Astrocyte (in vitro differentiated cells and primary cell): ENCODE data around the gene CNN3. TPM values are rescaled to one million over a fixed set of nuclear protein-coding genes. Genes with fewer than 3 reads are reported as not detected.

Experiments
- DNase-seq: peaks from one replicate; pipeline ENCODE4 v3.0.0-alpha.2; 2010; ENCODE audit warnings: low read depth
- FAIRE-seq: peaks from 2 replicates; lab custom pipeline; 2011; peaks lifted over from hg19 to GRCh38; lab: Jason Lieb, UNC
- H2AFZ ChIP-seq: 2 replicates; pipeline ENCODE4 v1.6.0; 2012; ENCODE audit warnings: low read depth, low read length, inconsistent platforms
- H3K27ac ChIP-seq: 2 replicates; pipeline ENCODE4 v1.5.1; 2011; ENCODE audit warnings: low read depth, low read length, inconsistent platforms
- H3K27me3 ChIP-seq: 2 replicates; pipeline ENCODE4 v1.6.0; 2011; ENCODE audit warnings: low read length, inconsistent platforms; ENCODE audit not compliant: insufficient read depth
- H3K36me3 ChIP-seq: 2 replicates; pipeline ENCODE4 v1.5.1; 2011; ENCODE audit warnings: low read length, inconsistent platforms; ENCODE audit not compliant: insufficient read depth
- H3K4me1 ChIP-seq: 2 replicates; pipeline ENCODE4 v1.5.1; 2011; ENCODE audit warnings: low read length, inconsistent platforms; ENCODE audit not compliant: insufficient read depth
- H3K4me2 ChIP-seq: 2 replicates; pipeline ENCODE4 v1.6.0; 2012; ENCODE audit warnings: low read length, inconsistent platforms
- H3K4me3 ChIP-seq: 2 replicates; pipeline ENCODE4 v1.5.1; 2011; ENCODE audit warnings: low read depth, mild to moderate bottlenecking, low read length, inconsistent platforms; ENCODE audit not compliant: insufficient read depth
- H3K79me2 ChIP-seq: 2 replicates; pipeline ENCODE4 v1.6.0; 2012; ENCODE audit warnings: mild to moderate bottlenecking, low read length, inconsistent platforms; ENCODE audit not compliant: insufficient read depth
- H3K9ac ChIP-seq: 2 replicates; pipeline ENCODE4 v1.6.0; 2012; ENCODE audit warnings: mild to moderate bottlenecking, low read length, inconsistent platforms
- H3K9me3 ChIP-seq: 2 replicates; pipeline ENCODE4 v1.5.1; 2012; ENCODE audit warnings: low read depth, mild to moderate bottlenecking, low read length, inconsistent platforms; ENCODE audit not compliant: insufficient read depth
- H4K20me1 ChIP-seq: 2 replicates; pipeline ENCODE4 v1.6.0; 2012; ENCODE audit warnings: low read length, inconsistent platforms; ENCODE audit not compliant: insufficient read depth
- H3K27ac Mint-ChIP-seq: one replicate; pipeline ENCODE4 v1.8.0; 2021; ENCODE audit warnings: mild to moderate bottlenecking, mixed read lengths; ENCODE audit not compliant: unreplicated experiment
- H3K27me3 Mint-ChIP-seq: one replicate; pipeline ENCODE4 v1.8.0; 2021; ENCODE audit warnings: low read depth, mixed read lengths; ENCODE audit not compliant: unreplicated experiment
- H3K36me3 Mint-ChIP-seq: one replicate; pipeline ENCODE4 v1.8.0; 2021; ENCODE audit warnings: low read depth, mixed read lengths; ENCODE audit not compliant: unreplicated experiment
- H3K4me1 Mint-ChIP-seq: one replicate; pipeline ENCODE4 v1.8.0; 2021; ENCODE audit warnings: low read depth, mixed read lengths; ENCODE audit not compliant: unreplicated experiment
- H3K4me3 Mint-ChIP-seq: one replicate; pipeline ENCODE4 v1.8.0; 2021; ENCODE audit warnings: mild to moderate bottlenecking, moderate library complexity, mixed read lengths; ENCODE audit not compliant: unreplicated experiment
- H3K9me3 Mint-ChIP-seq: one replicate; pipeline ENCODE4 v1.8.0; 2021; ENCODE audit warnings: mild to moderate bottlenecking, mixed read lengths; ENCODE audit not compliant: unreplicated experiment
- EZH2 ChIP-seq: IDR thresholded peaks from 2 replicates; pipeline ENCODE4 v1.6.1; 2012; ENCODE audit warnings: mild to moderate bottlenecking, low read length, inconsistent platforms; ENCODE audit not compliant: insufficient read depth
- total RNA-seq: library from RNA; stranded (reverse); gene quantifications from 2 replicates; pipeline ENCODE4 v1.2.1, GENCODE V29; 2021
- TF ChIP-seq, protein P1 (sequence below): IDR thresholded peaks from 2 replicates; pipeline ENCODE4 v1.5.1; 2011; ENCODE audit warnings: low read depth, mild to moderate bottlenecking, inconsistent platforms, low read length, moderate library complexity; ENCODE audit not compliant: insufficient read depth

CNN3 gene
- total RNA-seq, 1 donor from 2014 or later, result 515 TPM

DNA sequence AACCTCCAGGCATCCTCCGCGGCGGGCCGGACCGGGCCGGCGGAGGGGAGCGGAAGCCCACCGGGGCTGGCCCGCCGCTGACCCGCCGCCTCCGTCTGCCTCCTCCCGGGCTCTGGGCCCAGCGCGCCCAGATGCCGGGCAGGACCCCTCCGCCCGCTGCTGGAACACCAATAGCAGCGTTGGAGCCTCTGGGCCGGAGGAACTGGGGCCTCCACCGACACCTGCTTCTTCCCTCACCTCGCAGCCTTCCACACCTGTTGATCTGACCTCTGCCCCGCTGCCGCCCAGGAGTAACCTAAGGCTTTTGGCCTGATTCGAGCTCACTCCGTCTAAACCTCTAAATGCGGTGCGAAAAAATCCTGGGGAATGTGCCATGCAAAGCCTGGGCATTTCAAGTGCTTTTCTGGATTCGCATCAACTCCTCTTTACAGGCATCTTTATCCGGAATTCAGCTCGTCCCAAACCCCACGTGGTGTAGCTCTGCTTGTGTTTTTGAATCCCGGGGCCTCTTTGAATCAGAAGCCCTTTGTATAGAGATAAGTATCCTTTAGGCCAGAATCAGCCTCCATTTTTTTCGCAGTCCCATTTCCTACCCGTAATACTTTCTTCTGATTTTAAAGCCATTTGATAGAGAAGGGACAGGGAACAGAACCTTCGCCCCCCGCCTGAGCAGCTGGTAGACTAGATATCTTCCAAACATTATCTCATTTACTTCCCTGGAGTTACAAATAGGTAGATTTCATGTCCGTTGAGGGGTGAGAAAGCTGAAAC is 680 bp upstream of the CNN3 start:
- Histone ChIP-seq H2AFZ (peak overlapping the region; percentile 65), H3K4me1 (peaks cover 35% of the 10 kb centered on the region), H3K4me2 (peak overlapping the region; percentile 97), H3K4me3 (peak overlapping the region; percentile 62), H3K36me3 (no peaks in the 10 kb centered on the region), H3K9ac (peak overlapping the region; percentile 89), H4K20me1 (peaks cover 36% of the 10 kb centered on the region), H3K9me3 (no peaks in the 10 kb centered on the region), H3K79me2 (peaks cover 75% of the 10 kb centered on the region), H3K27me3 (no peaks in the 10 kb centered on the region), H3K27ac (peak overlapping the region; percentile 85)
- TF ChIP-seq, protein P1, sequence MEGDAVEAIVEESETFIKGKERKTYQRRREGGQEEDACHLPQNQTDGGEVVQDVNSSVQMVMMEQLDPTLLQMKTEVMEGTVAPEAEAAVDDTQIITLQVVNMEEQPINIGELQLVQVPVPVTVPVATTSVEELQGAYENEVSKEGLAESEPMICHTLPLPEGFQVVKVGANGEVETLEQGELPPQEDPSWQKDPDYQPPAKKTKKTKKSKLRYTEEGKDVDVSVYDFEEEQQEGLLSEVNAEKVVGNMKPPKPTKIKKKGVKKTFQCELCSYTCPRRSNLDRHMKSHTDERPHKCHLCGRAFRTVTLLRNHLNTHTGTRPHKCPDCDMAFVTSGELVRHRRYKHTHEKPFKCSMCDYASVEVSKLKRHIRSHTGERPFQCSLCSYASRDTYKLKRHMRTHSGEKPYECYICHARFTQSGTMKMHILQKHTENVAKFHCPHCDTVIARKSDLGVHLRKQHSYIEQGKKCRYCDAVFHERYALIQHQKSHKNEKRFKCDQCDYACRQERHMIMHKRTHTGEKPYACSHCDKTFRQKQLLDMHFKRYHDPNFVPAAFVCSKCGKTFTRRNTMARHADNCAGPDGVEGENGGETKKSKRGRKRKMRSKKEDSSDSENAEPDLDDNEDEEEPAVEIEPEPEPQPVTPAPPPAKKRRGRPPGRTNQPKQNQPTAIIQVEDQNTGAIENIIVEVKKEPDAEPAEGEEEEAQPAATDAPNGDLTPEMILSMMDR, result no peak
- TF ChIP-seq EZH2, result no peak
- peaks cover 35% of the 10 kb centered on the region for H3K4me1 Mint-ChIP-seq
- peak overlapping the region; percentile 90 for H3K27ac Mint-ChIP-seq
- DNase-seq, result peak; percentile 58
- no peaks in the 10 kb centered on the region for H3K9me3 Mint-ChIP-seq
- H3K4me3 Mint-ChIP-seq, result peak overlapping the region; percentile 91
- FAIRE-seq, result no peak
- H3K36me3 Mint-ChIP-seq, result peaks cover 15% of the 10 kb centered on the region
- no peaks in the 10 kb centered on the region for H3K27me3 Mint-ChIP-seq

DNA sequence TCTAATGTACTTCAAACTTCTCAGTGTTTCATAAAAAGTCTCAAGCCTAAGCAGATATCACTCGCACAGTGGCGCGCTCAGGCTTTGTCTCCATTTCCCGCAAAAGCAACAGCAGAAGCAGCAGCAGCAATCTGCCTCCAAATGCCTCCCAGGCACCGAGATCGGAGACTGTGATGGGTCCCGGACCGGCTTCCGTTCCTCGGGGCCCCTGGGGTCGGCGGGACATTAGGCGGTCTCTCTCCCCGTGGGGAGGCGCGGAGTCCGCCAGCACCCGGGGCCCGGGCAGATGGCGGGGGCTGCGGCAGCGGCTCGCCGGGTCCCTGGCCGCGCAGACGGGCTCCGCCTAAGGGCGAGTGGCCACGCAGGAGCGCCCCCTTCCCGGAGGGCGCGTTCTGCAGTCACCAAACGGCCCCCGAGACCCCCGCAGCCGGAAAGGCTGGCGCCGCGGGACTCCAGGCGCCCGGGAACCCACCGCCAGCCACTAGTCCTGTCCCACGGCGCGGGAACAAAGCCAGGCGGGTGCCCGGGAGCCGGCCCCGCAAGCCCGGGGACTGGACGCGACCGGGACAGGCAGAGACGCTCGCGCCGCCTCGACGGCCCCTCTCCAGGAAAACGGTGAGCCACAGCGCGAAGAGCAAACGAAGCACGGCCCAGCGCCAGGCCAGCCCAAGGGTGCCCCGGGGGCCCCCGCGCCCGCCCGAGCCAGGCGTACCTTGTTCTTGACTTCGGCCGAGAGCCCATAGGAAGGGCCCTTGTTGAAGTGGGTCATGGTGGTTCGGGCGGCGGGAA is 590 bp downstream of the CNN3 start:
- H2AFZ ChIP-seq, result peak overlapping the region; percentile 3
- FAIRE-seq, result no peak

More for the DNA sequence above, 590 bp downstream of the CNN3 start:
- H3K9me3 ChIP-seq, result no peaks in the 10 kb centered on the region
- peaks cover 45% of the 10 kb centered on the region for H3K4me1 ChIP-seq
- Mint-ChIP-seq H3K27ac (peak overlapping the region; percentile 96), H3K36me3 (peaks cover 15% of the 10 kb centered on the region), H3K4me3 (peak overlapping the region; percentile 95), H3K9me3 (no peaks in the 10 kb centered on the region), H3K4me1 (peaks cover 40% of the 10 kb centered on the region), H3K27me3 (no peaks in the 10 kb centered on the region)
- H3K4me3 ChIP-seq, result peak overlapping the region; percentile 100
- peaks cover 3% of the 10 kb centered on the region for H3K36me3 ChIP-seq
- no peak for DNase-seq
- peaks cover 49% of the 10 kb centered on the region for H4K20me1 ChIP-seq
- H3K27ac ChIP-seq, result peak overlapping the region; percentile 100
- no peaks in the 10 kb centered on the region for H3K27me3 ChIP-seq
- H3K9ac ChIP-seq, result peak overlapping the region; percentile 100
- H3K4me2 ChIP-seq, result peak overlapping the region; percentile 84
- TF ChIP-seq EZH2, result no peak
- TF ChIP-seq, protein P1, result no peak
- peaks cover 87% of the 10 kb centered on the region for H3K79me2 ChIP-seq
